HG03025 (cell line): ENCODE results near the gene RRP8.

ENCODE experiments used
- ATAC-seq: cut with Tn5 transposase; IDR thresholded peaks from one replicate; pipeline ENCODE4 v1.9.1; 2021; ENCODE audit warnings: mild to moderate bottlenecking, moderate library complexity; ENCODE audit not compliant: unreplicated experiment, low FRiP score

The RRP8 gene

GRCh38 chr11:6603287-6604080 lies at the start of gene RRP8, which contains the start of gene ILK:
TSS of gene RRP8 (minus strand) at chr11:6603616. CDS start at chr11:6603502, 114 bp downstream.
TSS of gene ILK (plus strand) at chr11:6603774. CDS start at chr11:6604272, 498 bp downstream.
- ATAC-seq: peak; percentile 70

GRCh38 chr11:6653097-6653496 lies 49.7 kb upstream of the RRP8 start:
- no peak for ATAC-seq

DNA sequence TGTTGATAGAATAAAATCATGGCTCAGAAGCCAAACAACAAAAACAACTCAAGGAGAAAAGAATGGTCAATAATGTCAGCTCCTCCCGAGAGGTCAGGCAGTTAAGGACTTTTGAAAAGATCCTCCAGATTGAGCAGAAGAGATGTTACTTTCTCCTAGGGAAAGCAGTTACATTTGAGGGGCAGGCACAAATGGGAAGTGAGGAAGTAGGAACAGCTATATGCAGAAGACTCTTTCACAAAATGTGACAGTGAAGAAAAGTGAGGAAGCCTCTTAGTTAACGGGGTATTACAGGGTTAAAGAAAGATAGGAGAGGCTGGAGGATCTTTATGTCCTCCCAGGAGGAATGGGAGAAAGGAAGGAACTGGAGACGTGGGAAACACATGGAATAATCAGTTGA lies 48.8 kb upstream of the RRP8 start:
- no peak for ATAC-seq

DNA sequence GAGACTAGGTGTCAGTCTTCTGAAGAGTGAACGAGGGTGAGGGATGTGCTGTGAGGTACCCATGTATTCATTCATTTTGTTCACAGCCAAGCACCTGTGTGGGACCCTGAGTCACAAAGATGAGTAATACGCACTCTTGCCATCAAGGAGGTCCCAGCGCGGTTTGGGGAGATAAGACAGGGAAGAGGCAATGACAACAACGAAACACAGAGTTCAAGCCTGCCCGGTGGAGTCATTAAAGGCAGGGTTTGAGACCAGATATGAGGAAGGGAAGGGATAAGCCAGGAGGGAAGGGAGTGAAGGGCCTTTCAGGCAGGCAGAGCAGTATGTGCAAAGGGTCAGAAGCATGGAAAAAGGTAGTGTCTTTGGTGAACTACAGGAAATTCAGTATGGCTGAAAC lies 47.6 kb upstream of the RRP8 start:
- no peak for ATAC-seq

- ATAC-seq: no peak
These were observed 46.7 kb upstream of the RRP8 start for GRCh38 chr11:6650104-6650503.

- ATAC-seq: no peak
These were observed 45.1 kb upstream of the RRP8 start for GRCh38 chr11:6648501-6648900.

DNA sequence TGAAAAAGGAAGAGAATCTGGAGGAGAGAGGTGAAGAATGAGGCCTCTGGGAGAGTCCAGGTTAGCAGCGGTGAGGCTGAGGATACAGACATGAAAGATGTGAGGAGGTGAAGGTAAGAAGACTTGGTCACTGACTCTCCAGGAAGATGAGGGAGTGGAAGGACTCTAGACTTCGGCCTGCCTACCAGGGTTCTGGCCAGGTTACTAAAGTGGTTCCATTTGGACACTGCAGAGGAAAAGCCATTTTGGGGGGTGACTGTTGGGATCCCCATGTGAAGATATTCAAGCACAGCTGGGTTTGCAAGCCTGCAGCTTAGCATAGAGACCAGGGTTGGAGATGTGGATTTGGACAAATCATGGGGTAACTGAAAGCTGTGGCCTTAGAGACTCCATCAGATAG lies 44.4 kb upstream of the RRP8 start:
- no peak for ATAC-seq

DNA sequence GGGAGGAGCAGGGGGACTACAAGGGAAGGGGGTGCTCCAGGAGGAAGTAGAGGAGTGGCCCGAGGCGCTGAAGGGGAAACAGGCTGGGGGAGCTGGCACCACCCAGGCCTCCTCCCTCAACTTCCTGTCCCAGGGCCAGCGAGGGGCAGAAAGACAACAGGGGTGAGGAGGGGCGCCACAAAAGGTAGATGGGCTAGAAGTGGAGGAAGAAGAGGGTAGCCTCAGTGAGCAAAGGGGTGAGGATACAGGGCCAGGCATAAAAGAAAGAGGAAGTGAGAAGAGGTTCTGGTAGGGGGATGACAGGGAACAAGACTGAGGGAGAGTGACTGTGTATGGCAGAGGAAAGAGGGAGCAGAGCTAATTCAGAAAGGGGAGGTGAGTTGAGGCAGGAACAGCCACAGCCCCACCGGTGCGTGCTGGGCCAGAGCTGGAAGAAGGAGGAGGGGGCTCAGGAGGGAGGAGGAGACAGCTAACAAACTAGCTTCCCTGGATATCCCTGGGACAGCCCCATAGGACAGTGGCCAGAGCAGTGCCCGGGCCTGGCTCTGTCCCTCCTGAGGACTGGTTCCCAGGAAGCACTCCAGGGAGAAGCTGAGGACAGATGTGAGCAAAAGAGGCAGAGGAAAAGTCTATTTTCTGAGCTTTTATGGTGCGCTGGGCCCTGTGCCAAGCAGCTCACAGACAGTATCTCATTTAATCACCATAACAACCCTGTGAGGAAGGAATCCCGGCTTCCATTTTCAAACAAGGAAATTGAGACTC lies 43.7 kb upstream of the RRP8 start:
- ATAC-seq: peak; percentile 91

- no peak for ATAC-seq
These were observed 43.1 kb upstream of the RRP8 start for GRCh38 chr11:6646576-6646917.

GRCh38 chr11:6646071-6646470 lies 42.7 kb upstream of the RRP8 start:
- ATAC-seq: no peak

- ATAC-seq: no peak
These were observed 39.5 kb upstream of the RRP8 start for GRCh38 chr11:6642957-6643356.

DNA sequence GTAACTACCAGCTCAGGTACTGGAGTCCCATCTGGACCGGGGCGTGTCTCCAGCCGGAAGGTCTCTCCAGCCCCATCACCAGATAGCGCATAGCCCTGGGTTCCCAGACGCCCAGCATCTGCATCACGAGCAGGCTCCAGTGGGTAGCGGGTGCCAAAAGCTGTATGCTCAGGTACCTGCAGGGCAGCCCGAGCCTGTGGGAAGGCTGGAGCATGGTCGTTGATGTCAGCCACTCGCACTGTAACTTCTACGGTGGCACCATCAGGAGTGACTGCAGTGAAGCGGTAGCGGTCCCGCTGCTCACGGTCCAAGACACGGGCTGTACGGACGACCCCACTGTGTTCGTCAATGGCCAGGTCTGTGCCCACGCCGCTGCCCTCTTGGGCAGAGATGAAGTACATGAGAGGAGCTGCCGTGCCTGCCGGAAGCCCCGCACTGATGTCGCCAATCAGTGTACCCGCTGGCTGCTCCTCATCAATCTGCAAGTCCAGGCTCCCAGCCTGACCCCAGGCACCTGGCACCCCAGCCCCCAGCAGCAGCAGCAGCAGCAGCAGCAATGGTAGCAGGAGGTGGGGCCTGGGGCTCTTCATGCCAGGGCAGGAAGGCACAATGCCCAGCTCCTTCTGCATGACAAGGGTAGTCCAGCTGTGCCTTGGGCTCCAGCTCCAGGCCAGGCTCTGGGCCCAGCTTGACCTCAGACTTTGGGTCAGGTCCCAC lies 37.7 kb upstream of the RRP8 start:
- ATAC-seq: no peak

GRCh38 chr11:6640036-6640984 lies 36.9 kb upstream of the RRP8 start:
- no peak for ATAC-seq

GRCh38 chr11:6638429-6638828 lies 35.0 kb upstream of the RRP8 start:
- no peak for ATAC-seq

DNA sequence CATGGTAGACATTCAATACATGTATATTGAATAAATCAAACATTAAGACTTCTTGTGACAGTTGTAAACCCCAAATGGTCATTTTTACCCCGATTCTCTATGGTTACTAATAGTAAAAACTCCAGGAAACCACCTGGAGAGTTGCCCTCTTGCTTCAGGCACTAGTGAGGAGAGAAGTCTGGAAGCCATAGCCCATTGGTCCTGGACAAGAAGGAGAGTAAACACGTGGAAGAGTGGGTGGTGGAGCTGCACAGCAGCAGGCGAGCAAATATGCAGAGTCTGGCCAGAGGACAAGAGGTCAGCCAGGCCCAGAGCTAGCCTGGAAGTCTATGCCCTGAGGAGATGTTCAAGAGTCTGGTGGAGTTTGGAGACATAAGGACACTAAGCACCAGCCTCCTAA lies 34.5 kb upstream of the RRP8 start:
- ATAC-seq: no peak

DNA sequence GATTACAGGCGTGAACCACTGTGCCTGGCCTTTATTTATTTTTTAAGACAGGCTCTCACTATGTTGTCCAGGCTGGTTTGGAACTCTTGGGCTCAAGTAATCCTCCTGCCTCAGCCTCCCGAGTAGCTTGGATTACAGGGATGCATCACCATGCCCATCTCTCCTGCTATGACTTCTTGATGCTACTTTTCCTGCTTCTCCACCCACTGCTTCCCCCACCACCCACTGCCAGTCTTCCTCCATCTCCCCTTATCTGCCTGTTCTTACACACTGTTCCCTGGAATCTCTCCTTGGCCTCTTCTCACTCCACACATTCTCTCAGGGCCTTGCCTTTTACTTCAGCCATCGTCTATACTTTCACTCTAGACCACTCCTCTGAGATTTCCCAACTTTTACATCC lies 33.1 kb upstream of the RRP8 start:
- ATAC-seq: no peak

DNA sequence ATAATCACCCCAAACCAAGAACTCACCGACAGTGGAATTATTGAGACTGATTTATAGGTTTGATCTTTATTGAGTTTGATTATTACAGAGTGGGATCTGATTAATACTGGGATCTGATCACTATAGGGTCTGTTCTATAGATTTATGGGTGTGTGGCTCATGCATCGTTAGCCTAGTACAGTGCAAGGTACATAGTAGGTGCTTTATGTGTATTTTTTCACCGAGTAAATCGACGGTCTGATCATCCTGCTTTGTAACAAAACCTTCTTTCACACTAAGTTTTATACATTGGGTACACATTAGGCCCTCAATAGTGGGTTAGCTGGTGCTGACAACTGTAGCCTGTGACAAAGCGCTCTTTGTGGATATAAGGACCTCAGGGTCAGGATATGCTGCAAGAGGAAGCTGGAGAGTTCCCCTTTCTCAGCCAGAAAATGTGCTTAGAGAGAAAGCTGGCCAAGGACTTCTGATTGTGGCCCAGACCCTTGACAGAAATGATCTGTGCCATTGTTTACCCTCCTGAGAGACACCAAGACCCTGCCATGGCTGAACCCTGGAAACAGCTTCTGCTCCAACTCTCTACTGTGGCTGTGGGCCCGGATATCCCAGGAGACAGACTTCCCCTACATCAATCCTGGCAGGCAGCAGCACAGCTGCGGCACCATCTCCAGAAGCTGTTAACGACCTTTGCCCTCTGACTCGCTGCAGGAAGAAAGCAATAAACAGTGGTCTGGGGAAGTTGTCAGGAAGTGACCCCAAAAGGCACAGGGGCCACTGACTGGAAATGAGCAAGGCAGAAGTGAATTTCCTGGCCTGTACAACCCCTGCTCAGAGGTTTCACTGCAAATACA lies 31.9 kb upstream of the RRP8 start:
- ATAC-seq: no peak

- no peak for ATAC-seq
These were observed 31.1 kb upstream of the RRP8 start for GRCh38 chr11:6634534-6634933.
